ENCODE data around the gene TEX55. TPM values are rescaled to one million over a fixed set of nuclear protein-coding genes. Genes with fewer than 3 reads are reported as not detected.

The TEX55 gene
- total and polyA plus RNA-seq, 2 of the 4 experiments (the other 2 are of a cell fraction): not detected

- Histone ChIP-seq H3K4me1 (ENCODE audit: control insufficient read depth, insufficient read depth, low read length) (peaks cover 25% of the 10 kb centered on the region), H2AFZ (replicated peaks; ENCODE audit: low read length, poor library complexity) (no peak overlapping the region), H2BK120ac (ENCODE audit: low read depth, low read length) (peak overlapping the region; percentile 98), H3K27me3 (ENCODE audit: control insufficient read depth, insufficient read depth, low read length) (no peaks in the 10 kb centered on the region), H2BK20ac (ENCODE audit: low read depth, low read length) (peak overlapping the region; percentile 99), H3K9me1 (ENCODE audit: insufficient read depth, low read length) (peaks cover 15% of the 10 kb centered on the region), H3K4ac (ENCODE audit: low read depth, low read length) (peak overlapping the region; percentile 95), H2AK9ac (replicated peaks; ENCODE audit: low read depth, low read length, poor library complexity) (peak overlapping the region; percentile 15), H3K9ac (ENCODE audit: low read depth, low read length) (no peak overlapping the region; the same call in 1 of the 2 replicates), H3K14ac (replicated peaks; ENCODE audit: low read depth, low read length) (peak overlapping the region; percentile 80), H3K23ac (ENCODE audit: low read depth, low read length) (peak overlapping the region; percentile 76; the same call in 1 of the 2 replicates), H3K56ac (ENCODE audit: extremely low read depth, insufficient read depth, low read length) (peak overlapping the region; percentile 78), H4K8ac (ENCODE audit: low read depth in 2 of 2, low read length in 2 of 2) (peak overlapping the region; percentile 81 to 88), H3K4me2 (ENCODE audit: low read depth, low read length) (no peak overlapping the region; the same call in 1 of the 2 replicates), H3K79me1 (ENCODE audit: low read depth in 1 of 2, low read length in 2 of 2) (no peaks in the 10 kb centered on the region), H2BK15ac (ENCODE audit: low read depth, low read length) (peak overlapping the region; percentile 82), H3K9me3 (ENCODE audit: control insufficient read depth, insufficient read depth, low read length) (no peaks in the 10 kb centered on the region), H4K91ac (ENCODE audit: insufficient read depth, low read depth, low read length) (peak overlapping the region; percentile 96), H3K27ac (ENCODE audit: insufficient read depth, low read length) (peak overlapping the region; percentile 87), H2AK5ac (ENCODE audit: low read depth, low read length) (peak overlapping the region; percentile 90), H4K20me1 (ENCODE audit: insufficient read depth, low read length) (no peaks in the 10 kb centered on the region), H3K4me3 (ENCODE audit: insufficient read depth, low read depth, low read length) (no peak overlapping the region), H3K18ac (ENCODE audit: low read depth, low read length) (peak overlapping the region; percentile 98), H4K5ac (ENCODE audit: low read depth, low read length) (peak overlapping the region; percentile 98), H2BK5ac (ENCODE audit: low read depth, low read length, poor library complexity, severe bottlenecking) (peak overlapping the region; percentile 99), H3K36me3 (ENCODE audit: control insufficient read depth, insufficient read depth, low read length) (no peaks in the 10 kb centered on the region)
- ATAC-seq (ENCODE audit: low read depth) (peak; percentile 91), DNase-seq (peak; percentile 95)
- dilution Hi-C loops (cut with HindIII; ENCODE audit: low sequenced_read_pairs, unreplicated experiment) (no loop called here), in situ Hi-C loops (cut with MboI; ENCODE audit: low sequenced_read_pairs) (no loop called here), intact Hi-C loops (cut with micrococcal nuclease) (loop anchor here (5.0 kb wide), 1 partner anchor 38 kb away; the partner anchor contains the start of gene TEX55)
- BruUV-seq (replicated peaks): no TSS peak
- WGBS, 2 experiments (ENCODE audit: extremely low coverage in 2 of 2, insufficient read length in 1 of 2): 100% methylated on average over 1 of the region's 7 CpGs; no CpG with 5 or more reads in 1 of the 2 experiments
- ChIA-PET CTCF (no interaction called here), POLR2A (ENCODE audit: unreplicated experiment) (interaction anchor here (0.6 kb wide), 1 partner anchor 10 kb away, joined by 3 read pairs; no protein-coding TSS in a partner anchor)
- TF ChIP-seq CHD1 (IDR thresholded peaks at IDR 0.05; ENCODE audit: low read depth, low read length): no peak
- peak; percentile 88 for TF ChIP-seq FOS (IDR thresholded peaks at IDR 0.05; ENCODE audit: low read depth, low read length)
- TF ChIP-seq CEBPB (IDR thresholded peaks at IDR 0.05; ENCODE audit: low read depth, low read length): peak; percentile 74
- no peak for TF ChIP-seq RFX5 (IDR thresholded peaks at IDR 0.05; ENCODE audit: low read depth, low read length)
- TF ChIP-seq ELK1 (IDR thresholded peaks at IDR 0.05; ENCODE audit: borderline replicate concordance, low read depth, low read length): no peak
- no peak for TF ChIP-seq MAFK (IDR thresholded peaks at IDR 0.05; ENCODE audit: low read depth, low read length)
- TF ChIP-seq POLR2A (IDR thresholded peaks at IDR 0.05; ENCODE audit: low read depth, low read length): no peak
- TF ChIP-seq SMC3 (IDR thresholded peaks at IDR 0.05; ENCODE audit: low read depth, low read length): no peak
- peak; percentile 50; the same call in 1 of the 2 replicates for TF ChIP-seq MAZ (IDR thresholded peaks at IDR 0.05; ENCODE audit: borderline replicate concordance, low read depth, low read length)
- no peak for TF ChIP-seq RCOR1 (IDR thresholded peaks at IDR 0.05; ENCODE audit: insufficient replicate concordance, low read length)
- TF ChIP-seq USF2 (IDR thresholded peaks at IDR 0.05; ENCODE audit: low read depth, low read length): no peak
- no peak for TF ChIP-seq BHLHE40 (IDR thresholded peaks at IDR 0.05; ENCODE audit: low read depth, low read length)
- TF ChIP-seq MXI1 (IDR thresholded peaks at IDR 0.05; ENCODE audit: borderline replicate concordance, low read depth, low read length): no peak
- TF ChIP-seq NFE2L2 (IDR thresholded peaks at IDR 0.05; ENCODE audit: low read depth, low read length): no peak
Observed at GRCh38 chr3:119184796-119185570, 39.0 kb downstream of the TEX55 start.

All from IMR-90 (cell line).